ENCODE results near the gene TNFRSF1A.

The TNFRSF1A gene

DNA sequence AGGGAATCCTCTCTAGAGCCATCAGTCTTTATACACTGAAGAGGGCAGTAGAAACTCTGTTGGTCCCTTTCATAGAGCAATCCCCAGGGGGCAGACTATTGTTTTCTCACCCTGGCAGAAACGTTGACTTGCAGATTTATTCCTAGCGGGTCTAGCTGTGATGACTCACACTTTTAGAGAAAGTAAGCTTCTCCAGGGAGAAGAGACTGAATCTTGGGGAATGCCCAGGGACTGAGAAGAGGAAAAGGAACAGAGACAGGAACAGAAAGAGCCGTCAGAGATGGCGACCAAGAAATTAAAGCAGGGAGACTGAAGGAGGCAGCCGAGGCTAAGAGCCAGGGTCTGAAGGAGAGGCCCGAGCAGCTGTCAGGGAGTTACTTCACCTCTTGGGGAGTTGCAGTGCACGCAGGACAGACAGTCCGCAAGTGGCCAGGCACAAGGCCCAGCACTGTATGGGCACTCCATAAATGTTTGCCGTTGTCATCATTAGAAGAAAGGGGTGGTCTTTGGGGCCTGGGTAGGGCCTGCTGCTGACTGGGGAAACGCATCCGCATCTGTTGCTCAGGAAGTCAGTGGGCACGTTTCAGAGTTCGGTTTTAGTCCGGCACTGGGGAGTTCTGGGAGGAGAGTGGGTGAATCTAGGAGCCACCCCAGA lies 18.4 kb downstream of the TNFRSF1A start:
- no peak for DNase-seq

DNA sequence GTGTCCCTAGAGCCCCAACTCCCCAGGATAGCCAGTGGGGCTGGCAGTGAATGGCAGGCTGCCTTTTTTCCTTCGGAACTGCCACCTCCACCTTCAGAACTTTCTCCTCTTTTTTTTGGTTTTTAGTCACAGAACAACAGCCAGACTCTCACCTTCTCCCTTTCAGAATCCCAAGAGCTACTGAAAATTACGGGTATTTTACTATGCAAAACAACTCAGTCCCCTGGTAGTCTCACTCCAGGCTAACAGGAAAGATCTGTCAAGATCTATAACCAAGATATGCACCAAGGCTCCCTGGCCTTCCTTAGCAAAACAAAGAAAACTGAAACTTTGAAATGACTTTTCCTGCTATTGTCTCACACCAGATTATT lies 18.9 kb downstream of the TNFRSF1A start:
- no peak for DNase-seq

DNA sequence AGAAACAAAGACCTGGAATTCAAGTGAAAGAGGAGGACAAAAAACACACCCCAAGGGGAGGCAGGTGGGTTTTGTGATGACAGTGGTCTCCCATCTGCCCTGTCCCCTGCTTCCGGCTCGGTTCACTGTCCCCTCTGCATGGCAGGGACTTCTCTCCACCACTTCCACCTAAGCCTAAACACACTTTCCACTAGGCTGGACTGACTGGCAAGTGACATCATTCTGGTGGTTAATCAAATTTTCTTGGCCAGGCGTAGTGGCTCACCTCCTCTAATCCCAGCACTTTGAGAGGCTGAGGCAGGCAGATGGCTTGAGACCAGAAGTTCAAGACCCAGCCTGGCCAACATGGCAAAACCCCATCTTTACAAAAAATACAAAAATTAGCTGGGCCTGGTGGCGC lies 19.5 kb downstream of the TNFRSF1A start:
- DNase-seq = no peak

DNA sequence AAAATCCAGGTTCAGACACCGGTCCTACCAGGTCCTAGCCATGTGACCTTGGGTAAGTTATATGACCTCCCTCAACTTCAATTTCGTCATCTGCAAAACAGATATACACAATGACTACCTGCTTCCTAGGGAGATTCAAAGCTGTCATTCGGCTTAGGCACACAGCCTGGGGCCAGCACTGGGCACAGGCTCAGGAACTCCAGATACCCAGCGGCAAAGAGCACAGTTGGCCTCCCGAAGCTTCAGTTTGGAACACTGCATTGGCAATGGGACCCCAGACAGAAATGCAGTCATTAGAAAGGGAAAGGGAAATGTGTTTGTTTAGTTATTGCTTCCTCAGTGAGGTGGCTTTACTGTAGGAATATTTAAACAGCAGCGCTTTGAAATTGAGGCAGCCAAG lies 20.0 kb downstream of the TNFRSF1A start:
- DNase-seq = no peak

DNA sequence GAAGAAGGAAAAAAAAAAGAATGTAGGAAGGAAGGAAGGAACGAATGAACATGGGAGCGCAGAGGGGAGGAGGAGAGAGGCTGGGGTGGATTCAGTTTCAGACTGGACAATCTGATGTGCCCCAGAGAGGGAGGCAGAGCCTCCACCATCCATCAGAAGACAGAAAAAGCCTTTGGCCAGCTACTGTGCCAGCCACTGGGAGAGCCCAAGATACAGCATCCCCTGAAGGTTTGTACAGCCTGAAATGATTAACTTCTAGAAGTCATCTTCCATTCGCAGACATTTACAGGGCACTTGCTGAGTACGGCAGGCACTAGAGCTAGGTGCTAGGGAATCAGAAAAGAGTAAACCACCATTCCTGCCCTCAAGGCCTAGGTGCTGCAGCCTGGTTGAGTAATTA lies 22.4 kb downstream of the TNFRSF1A start:
- no peak for DNase-seq

DNA sequence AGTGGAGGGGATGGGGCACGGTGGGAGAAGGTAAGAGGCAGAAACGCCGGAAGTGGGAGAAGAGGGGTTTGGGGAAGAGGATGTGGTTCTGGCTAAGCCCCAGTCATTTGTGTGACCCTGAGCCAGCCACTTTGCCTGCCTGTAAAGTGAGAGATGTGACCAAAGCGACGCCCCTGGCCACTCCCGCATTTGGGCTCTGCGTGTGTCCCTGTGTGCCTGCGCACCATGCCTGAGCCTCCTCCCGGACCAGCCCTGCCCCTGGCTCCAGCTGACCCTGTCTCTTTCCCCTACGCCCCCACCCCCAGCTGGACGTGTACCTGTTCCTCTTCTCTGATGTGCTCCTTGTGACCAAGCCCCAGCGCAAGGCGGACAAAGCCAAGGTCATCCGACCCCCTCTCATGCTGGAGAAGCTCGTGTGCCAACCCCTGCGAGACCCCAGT lies 23.4 kb downstream of the TNFRSF1A start:
- DNase-seq = no peak

DNA sequence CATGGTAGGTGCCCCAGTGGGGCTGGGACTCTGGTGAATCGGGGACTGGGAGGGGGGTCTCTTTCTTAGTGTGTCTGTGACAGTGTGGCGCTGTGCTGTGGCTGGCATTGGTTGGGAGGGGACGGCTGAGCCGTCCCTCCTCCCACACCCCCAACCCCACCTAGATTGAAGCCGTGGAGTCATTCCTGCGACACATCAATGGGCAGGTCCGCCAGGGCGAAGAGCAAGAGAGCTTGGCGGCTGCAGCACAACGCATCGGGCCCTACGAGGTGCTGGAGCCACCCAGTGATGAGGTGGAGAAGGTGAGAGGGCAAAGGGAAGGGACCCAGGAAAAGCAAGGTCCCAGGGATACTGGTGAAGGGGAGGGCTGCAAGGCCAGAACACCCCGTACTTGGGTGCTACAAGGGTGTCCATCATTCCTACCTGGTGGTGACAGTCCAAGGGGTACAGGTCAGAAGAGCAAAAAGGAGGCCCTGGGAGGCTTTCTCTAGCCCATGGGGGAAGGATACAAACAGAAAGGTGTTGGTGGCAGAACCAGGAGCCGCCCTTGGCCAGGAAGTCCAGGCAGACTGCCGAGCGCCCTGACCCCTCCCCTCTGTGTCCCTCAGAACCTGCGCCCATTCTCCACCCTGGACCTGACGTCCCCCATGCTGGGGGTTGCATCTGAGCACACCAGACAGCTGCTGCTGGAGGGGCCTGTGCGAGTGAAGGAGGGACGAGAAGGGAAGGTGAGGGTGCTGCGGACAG lies 24.0 kb downstream of the TNFRSF1A start:
- no peak for DNase-seq

DNA sequence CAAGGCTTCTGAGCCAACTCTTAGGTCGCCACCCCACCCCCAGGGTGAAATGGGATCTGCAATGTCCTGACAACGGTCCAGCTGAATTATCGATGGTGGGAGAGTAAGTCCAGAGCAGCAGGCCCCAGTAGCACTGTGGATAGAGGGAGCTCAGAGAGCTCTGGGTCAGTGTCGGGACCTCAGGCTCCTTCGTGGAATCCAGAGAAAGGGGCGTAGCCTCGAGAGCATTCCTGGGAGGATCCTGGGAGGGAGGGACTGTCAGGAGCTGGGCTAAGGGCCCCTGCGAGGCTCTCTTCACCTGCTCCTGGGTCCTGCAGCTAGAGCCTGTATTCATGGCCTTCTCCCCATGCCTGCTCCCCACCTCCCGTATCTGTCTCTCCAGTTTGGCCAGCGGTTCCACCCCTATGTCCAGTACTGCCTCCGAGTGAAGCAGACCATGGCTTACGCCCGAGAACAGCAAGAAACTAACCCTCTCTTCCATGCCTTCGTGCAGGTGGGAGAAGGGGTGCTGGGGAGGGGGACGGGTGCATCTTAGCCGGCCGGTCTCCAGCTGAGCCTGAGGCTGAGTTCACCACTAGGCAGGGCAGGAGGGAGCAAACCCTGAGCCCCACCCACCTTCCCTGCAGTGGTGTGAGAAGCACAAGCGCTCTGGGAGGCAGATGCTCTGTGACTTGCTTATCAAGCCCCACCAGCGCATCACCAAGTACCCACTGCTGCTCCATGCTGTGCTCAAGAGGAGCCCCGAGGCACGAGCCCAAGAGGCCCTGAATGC lies 24.8 kb downstream of the TNFRSF1A start:
- DNase-seq = no peak

DNA sequence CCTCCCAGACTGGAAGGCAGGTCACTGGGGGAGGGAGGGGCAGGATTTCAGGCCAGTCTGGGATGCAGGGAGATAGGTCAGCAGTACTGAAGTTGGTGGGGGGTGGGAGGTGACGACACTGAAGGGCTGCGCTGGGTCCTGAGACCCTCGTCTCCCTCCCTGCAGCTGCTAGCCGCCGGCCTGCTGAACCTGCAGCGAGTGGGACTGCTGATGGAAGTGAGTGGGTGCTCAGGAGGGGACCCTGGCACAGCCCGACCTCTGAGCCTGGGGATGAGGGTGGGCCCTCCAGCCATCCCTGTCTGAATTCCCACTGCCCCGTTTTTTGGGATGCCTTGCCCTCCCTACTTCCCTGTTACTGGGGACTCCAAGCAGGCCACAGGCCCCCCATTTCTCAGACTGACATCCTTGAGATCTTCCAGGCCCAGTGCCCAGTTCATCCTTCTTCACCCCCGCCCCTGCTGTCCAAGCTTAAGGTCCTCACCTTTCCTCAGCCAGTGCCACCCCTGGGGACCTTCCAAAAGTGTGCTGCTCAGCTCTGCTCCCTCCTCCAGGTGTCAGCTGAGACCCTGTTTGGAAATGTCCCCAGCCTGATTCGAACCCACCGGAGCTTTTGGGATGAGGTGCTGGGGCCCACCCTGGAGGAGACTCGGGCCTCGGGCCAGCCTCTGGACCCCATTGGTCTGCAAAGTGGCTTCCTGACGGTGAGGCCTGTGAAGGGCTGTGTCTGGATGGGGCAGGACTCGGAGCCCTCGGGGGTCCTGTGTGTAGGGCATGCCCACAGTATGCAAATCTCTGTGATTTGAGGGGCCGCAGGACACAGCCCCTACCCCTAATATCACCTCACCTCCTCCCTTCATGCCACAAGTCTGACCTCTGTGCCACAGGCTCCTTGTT lies 25.9 kb downstream of the TNFRSF1A start:
- DNase-seq = no peak

DNA sequence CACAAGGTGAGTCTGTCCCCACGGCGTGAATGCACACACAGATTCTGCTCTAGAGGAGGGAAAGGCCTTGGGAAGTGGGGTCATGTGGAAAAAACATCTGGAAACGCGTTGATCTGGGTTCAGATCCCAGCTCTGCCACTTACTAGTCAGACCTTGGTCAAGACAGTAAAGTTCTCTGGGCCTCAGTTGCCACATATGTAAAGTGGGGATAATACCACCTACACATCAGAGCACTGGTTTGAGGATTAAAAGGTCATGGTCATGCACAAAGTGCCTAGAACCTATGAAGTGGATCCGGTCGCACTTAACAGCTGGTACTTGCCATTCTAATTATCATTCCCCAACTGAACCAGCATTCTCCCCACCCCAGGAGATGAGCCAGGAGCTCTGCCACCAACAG lies 26.7 kb downstream of the TNFRSF1A start:
- DNase-seq = no peak

DNA sequence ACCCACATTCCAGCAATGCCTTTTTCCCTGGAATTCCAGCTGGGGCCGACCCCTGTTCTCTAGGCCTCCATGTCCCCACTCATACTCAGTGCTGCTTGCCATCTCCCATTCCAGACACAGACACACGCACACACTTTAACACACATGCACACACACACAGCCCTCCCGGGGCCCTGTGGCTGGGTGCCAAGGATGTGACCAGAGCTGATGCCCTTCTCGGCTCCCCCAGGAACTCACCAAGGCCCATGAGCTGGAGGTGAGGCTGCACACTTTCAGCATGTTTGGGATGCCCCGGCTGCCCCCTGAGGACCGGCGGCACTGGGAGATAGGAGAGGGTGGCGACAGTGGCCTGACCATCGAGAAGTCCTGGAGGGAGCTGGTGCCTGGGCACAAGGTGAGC lies 27.1 kb downstream of the TNFRSF1A start:
- no peak for DNase-seq

DNA sequence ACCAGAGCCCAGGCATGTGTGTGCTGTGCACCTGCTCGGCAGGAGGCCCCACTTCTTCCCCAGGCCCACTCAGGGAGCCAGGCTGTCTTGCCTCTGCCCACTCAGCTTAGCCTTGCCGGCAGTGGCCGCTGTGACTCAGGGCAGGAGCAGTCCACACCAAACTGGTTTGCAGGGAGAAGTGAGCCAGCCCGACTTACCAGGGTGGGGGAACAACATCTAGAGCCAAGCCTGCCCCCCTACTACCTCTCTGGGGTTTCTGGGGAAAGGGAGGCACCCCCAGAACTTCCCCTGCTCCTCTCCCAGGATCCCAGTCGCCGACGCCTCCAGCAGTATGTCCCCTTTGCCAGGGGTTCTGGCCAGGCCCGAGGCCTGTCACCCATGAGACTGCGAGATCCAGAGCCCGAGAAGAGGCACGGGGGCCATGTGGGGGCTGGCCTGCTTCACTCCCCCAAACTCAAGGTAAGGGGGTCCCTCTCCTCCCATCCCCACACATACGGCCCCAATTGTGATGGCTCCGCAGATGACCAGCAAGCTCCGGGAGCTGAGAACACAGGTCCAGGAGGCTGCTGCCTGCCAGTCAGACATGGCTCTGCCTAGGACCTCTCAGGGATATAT lies 28.4 kb downstream of the TNFRSF1A start:
- DNase-seq = no peak

DNA sequence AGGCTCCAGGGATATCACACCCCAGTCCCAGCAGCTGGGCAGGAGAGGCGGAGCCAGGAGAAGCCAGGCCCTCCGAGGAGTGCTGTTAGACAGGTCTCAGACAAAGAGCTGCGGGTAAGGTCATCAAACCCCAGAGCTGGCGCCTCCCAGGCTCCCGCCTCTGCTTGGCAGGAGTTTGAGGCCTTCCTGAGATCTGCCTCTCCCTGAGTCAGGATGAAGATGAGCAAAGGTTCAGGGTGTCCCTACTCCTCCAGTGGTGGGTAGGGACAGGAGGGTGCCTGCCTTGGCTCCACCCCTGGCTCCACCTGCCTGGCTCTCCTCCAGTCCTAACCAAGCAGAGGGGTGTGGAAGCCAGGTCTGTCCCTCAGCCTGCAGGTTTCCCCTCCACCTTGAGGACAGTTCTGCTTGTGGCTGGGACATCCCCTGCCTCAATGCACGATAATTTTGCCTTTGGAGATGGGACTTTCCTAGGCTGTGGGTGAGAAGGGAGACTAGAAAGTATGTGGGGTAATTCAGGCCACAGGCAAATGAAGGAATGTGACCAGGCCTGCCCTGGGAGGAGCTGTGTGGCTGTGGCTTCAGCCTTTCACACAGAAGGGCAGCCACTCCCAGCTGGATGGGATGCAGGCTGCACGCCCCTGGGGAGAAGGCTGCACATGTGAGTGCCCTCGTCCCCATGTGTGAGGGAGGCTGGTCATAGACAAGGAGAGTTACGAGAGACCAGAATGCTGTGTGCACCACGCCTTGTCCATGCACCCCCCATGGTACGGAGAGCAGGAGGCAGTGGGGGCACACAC lies 29.1 kb downstream of the TNFRSF1A start:
- DNase-seq = no peak

DNA sequence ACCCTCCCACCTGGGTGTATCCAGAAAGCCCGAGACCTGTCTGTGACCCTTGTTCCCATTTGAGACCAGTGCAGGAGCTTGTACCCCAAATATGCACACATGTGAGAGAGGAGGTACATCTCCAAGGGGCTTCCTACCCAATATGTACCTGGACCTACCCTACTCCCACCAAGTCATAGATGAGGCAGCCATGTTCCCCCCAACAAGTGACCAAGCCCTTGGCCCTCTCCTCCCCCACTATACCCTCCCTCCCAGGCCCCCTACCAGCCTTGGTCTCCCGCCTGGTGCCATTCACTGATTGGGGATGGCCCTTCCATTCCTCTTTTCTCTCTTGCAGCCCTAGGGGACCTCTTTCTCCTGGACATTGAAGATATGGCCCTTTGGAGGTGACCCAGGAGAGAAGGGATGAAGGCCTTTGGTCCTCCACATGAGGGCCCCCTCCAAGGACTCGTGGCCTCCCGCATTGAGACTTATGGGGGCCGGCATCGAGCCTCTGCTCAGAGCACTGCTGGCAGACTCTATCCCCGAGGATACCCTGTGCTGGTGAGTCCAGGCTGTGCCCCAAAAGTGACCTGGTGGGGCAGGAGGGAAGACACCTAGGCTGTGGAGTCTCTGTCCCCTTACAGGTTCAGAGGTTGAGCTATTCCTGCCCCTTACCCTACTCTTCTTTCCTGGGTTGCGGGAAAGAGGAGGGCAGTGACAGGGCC lies 29.9 kb downstream of the TNFRSF1A start:
- DNase-seq = no peak

DNA sequence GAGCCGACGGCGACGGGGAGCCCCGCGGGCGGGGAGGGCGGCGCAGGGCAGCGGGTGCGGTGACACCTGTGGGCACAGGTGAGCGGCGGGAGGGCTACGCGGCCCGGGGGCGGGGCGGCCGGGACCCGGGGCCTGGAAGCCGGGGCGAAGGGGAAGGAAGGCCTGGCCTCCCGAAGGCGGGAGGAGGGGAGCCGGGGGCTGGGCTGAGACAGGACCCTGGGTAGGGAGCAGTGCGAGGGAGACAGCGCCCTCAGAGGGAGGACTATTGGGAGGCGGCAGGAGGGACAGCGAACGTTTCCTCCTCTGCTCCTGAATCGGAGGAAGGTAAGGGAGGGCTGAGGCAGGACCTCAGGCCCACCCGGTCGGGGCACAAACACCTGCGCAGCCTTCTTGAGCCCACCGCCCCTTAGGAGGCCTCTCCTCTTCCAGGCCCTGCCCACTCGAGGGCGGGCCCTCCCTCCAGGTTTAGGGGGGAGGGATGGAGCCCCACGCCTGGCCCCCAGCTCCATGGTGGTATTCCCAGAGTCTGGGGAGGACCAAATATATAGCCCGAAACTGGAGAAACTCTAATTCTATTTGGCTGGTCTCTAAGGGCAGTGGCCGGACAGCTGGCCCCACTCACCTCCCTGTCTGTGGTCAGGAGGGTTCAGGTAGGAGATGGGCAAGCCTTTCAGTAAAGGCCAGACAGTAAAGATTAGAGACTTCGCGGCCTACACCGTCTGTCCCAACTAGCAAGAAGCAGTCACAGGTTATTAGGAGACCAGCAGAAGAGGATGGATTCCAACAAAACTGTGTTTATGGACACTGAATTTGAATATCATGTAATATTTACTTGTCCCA lies 30.9 kb downstream of the TNFRSF1A start:
- no peak for DNase-seq

DNA sequence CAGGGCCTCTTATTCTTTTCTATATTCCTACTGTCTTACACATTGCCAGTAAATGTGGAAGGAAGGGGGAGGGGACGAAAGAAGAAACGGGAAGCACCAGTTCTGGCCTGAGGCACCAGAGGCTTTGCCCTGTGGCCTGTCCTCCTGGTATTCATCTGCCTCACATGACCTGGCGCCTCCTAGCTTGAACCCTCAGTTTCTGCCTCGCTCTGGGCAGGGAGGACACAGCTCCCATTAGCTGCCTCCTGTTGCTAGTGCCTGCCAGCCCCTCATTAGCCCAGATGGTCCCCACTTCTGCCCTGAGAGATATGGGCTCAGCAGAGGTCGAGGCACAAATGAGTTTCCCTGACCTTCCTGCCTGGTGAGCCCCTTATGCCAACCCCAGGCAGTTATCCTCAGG lies 34.3 kb downstream of the TNFRSF1A start:
- no peak for DNase-seq

DNA sequence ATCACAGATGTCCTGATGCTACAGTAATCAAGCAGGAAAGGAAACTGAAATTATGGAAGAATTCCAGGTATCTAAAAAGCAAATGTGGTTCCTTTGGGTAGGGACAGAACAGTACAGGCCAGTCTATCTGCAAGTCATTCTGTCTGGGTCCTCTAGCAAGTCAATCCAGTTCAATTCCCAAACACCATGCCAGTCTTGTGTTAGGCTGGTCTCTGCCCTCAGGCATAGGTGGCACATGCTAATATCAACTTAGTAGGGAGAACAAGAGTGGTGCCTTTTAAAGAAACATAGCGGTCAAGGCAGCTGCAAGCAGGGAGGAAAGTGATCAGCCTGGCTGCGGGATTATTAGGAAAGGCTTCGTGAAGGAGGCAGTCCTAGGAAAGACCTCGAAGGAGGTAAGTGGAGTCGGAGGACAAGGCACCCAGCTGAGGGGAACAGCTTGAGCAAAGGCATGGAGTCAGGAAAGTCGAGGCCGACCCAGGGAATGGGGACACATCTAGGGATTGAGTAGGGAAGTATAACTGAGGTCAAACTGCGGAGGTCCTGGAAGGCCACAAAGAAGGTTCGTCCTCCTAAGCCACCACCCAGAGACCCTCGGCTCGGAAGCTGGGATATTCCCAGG lies 35.2 kb downstream of the TNFRSF1A start:
- DNase-seq = no peak

DNA sequence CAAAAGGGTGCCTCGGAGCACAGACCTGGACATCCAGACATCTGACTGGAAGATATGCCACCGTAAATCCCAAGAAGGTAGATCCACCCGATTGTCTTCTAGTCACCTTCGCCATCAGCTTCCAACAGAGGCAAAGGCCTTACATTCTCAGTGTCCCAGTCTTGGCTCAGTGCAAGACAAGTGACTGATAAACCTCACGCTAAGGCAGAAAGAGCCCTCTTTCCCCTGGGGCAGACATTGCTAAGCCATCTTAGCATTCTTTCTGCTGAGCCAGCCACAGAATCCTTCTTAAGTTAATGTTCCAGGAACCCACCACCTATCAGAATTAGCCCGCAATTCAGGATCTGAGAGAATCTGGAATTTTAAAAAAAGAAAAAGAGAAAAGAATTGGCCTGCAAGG lies 35.7 kb downstream of the TNFRSF1A start:
- no peak for DNase-seq

DNA sequence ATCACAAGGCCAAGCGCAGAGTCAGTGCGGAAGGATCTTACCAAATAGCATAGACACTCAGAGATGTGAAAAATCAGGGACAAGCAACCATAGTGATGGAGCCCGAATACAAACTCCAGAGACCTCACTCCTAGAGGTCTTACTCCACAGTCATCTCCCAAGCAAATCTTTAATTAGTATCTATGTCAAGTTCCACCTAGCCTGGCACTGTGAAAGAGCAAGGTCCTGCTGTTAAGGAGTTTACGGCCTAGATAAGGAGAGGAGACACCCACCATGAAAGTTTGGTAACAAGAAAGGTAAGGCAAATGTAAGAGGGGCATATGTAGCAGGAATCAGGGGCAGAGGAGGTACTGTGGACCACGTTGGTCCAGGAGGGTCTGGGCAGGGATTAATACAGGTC lies 38.8 kb downstream of the TNFRSF1A start:
- no peak for DNase-seq

DNA sequence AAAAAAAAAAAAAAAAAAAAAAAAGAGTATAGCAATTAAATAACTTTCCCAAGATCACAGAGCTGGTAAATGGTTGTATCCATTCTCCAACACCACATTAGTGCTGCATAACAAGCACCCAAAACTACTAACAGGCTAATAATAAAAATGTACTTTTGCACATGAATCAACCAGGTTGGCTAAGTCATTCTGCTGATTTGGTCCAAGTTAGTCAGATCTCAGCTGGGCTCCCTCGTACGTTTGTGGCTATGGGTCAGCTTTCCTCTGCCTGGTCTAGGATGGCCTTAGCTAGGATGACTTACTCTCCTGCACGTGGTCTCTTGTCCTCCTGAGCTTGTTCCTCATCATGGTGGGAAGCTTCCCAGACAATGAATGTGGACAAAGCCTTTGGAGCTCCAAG lies 39.3 kb downstream of the TNFRSF1A start:
- no peak for DNase-seq
